SK-N-SH treated with all-trans-retinoic acid at 6 μM for 48 hours (cell line): ENCODE results near the gene BIRC5.

Source experiments
- ATAC-seq: fragments of 200-7000 bp; cut with Tn5 transposase; 3 replicates; pipeline ENCODE4 v1.9.1; 2020; ENCODE audit warnings: mild to moderate bottlenecking, moderate library complexity
- ARNTL ChIP-seq: fragments of 450-650 bp; formaldehyde crosslinking; IDR thresholded peaks from 2 replicates; pipeline ENCODE4 v1.5.0; 2020; ENCODE audit warnings: low read depth, mild to moderate bottlenecking, moderate library complexity, borderline replicate concordance
- BACH2 ChIP-seq: fragments of 250-450 bp; sonication (Bioruptor Pico); IDR thresholded peaks from 2 replicates; pipeline ENCODE4 v1.9.0; 2021; ENCODE audit warnings: mild to moderate bottlenecking, borderline replicate concordance
- CSDC2 ChIP-seq: fragments of 250-450 bp; sonication (Bioruptor Pico); IDR thresholded peaks from 2 replicates; pipeline ENCODE4 v1.5.0; 2020; ENCODE audit warnings: mild to moderate bottlenecking, moderate library complexity
- CSRNP3 ChIP-seq: fragments of 250-450 bp; sonication (Bioruptor Pico); IDR thresholded peaks from 2 replicates; pipeline ENCODE4 v1.5.1; 2021; ENCODE audit warnings: mild to moderate bottlenecking, moderate library complexity
- ESRRG ChIP-seq: fragments of 250-450 bp; sonication (Bioruptor Pico); IDR thresholded peaks from 2 replicates; pipeline ENCODE4 v1.6.1; 2021; ENCODE audit warnings: mild to moderate bottlenecking
- GLIS3 ChIP-seq: fragments of 250-450 bp; sonication (Bioruptor Pico); IDR thresholded peaks from 2 replicates; pipeline ENCODE4 v1.5.0; 2020; ENCODE audit warnings: mild to moderate bottlenecking, moderate library complexity
- ISL1 ChIP-seq: fragments of 250-450 bp; sonication (Bioruptor Pico); IDR thresholded peaks from 2 replicates; pipeline ENCODE4 v2.1.2; 2022; ENCODE audit warnings: mild to moderate bottlenecking, moderate library complexity
- OSR1 ChIP-seq: fragments of 250-450 bp; sonication (Bioruptor Pico); IDR thresholded peaks from 2 replicates; pipeline ENCODE4 v1.8.0; 2022; ENCODE audit warnings: moderate library complexity, mild to moderate bottlenecking, inconsistent platforms
- PATZ1 ChIP-seq: fragments of 250-450 bp; sonication (Bioruptor Pico); IDR thresholded peaks from 2 replicates; pipeline ENCODE4 v1.8.0; 2020; ENCODE audit warnings: mild to moderate bottlenecking, moderate library complexity, borderline replicate concordance
- POU6F1 ChIP-seq: fragments of 250-450 bp; sonication (Bioruptor Pico); IDR thresholded peaks from 2 replicates; pipeline ENCODE4 v1.8.0; 2021; ENCODE audit warnings: low read depth, mild to moderate bottlenecking, moderate library complexity, borderline replicate concordance
- PPARA ChIP-seq: fragments of 250-450 bp; sonication (Bioruptor Pico); IDR thresholded peaks from 2 replicates; pipeline ENCODE4 v1.5.0; 2020; ENCODE audit warnings: mild to moderate bottlenecking, borderline replicate concordance
- RARB ChIP-seq: fragments of 250-450 bp; sonication (Bioruptor Pico); IDR thresholded peaks from 2 replicates; pipeline ENCODE4 v1.8.0; 2021; ENCODE audit warnings: mild to moderate bottlenecking, moderate library complexity
- SNAI2 ChIP-seq: fragments of 250-450 bp; sonication (Bioruptor Pico); IDR thresholded peaks from 2 replicates; pipeline ENCODE4 v1.5.0; 2020; ENCODE audit warnings: mild to moderate bottlenecking, moderate library complexity
- TCF4 ChIP-seq: fragments of 250-450 bp; sonication (Bioruptor Pico); IDR thresholded peaks from 2 replicates; pipeline ENCODE4 v1.8.0; 2021; ENCODE audit warnings: mild to moderate bottlenecking, moderate library complexity, borderline replicate concordance
- TOX ChIP-seq: fragments of 250-450 bp; sonication (Bioruptor Pico); IDR thresholded peaks from 2 replicates; pipeline ENCODE4 v1.8.0; 2021; ENCODE audit warnings: mild to moderate bottlenecking, moderate library complexity, borderline replicate concordance
- TSHZ2 ChIP-seq: fragments of 250-450 bp; sonication (Bioruptor Pico); IDR thresholded peaks from 2 replicates; pipeline ENCODE4 v1.5.0; 2020; ENCODE audit warnings: mild to moderate bottlenecking, moderate library complexity
- ZC3H10 ChIP-seq: fragments of 250-450 bp; sonication (Bioruptor Pico); IDR thresholded peaks from 2 replicates; pipeline ENCODE4 v1.5.1; 2021; ENCODE audit warnings: mild to moderate bottlenecking, moderate library complexity
- ZFP3 ChIP-seq: fragments of 250-450 bp; sonication (Bioruptor Pico); IDR thresholded peaks from 2 replicates; pipeline ENCODE4 v1.5.0; 2020; ENCODE audit warnings: mild to moderate bottlenecking, moderate library complexity
- ZFP30 ChIP-seq: fragments of 450-650 bp; formaldehyde crosslinking; IDR thresholded peaks from 2 replicates; pipeline ENCODE4 v1.5.0; 2022; ENCODE audit warnings: mild to moderate bottlenecking, moderate library complexity
- ZNF565 ChIP-seq: fragments of 450-650 bp; formaldehyde crosslinking; conservative IDR thresholded peaks from 2 replicates; pipeline ENCODE4 v1.5.0; 2020; ENCODE audit warnings: low read depth, mild to moderate bottlenecking, moderate library complexity
- ZNF70 ChIP-seq: fragments of 450-650 bp; formaldehyde crosslinking; IDR thresholded peaks from 2 replicates; pipeline ENCODE4 v1.5.0; 2020; ENCODE audit warnings: mild to moderate bottlenecking, moderate library complexity
- ZNF8 ChIP-seq: fragments of 450-650 bp; formaldehyde crosslinking; IDR thresholded peaks from 2 replicates; pipeline ENCODE4 v1.5.0; 2020; ENCODE audit warnings: mild to moderate bottlenecking, moderate library complexity

BIRC5 gene

DNA sequence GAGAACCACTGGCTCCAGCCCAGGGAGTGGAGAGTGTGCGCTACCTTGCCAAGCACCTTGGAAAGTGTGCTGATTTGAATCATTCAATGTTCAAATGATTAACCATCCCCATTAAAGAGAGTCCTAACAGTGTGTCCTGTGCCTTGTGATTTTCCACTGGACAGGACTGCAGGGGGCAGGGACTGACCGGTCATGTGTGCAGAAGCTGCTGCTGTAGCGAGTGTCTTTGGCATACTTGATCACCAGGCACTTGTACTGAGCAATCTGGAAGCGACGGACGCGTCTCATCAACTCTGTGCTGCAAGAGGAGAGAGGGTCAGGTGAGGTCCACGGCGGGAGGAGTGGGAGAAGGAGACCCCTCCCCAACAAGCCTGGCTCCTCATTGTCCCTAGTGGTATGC lies 29.2 kb upstream of the BIRC5 start:
- no peak for TF ChIP-seq ZFP30 (CRISPR knock-in tag)
- TF ChIP-seq ARNTL (CRISPR knock-in tag): no peak
- no peak for TF ChIP-seq ISL1
- no peak for TF ChIP-seq ZFP3 (CRISPR knock-in tag)
- no peak for ATAC-seq

DNA sequence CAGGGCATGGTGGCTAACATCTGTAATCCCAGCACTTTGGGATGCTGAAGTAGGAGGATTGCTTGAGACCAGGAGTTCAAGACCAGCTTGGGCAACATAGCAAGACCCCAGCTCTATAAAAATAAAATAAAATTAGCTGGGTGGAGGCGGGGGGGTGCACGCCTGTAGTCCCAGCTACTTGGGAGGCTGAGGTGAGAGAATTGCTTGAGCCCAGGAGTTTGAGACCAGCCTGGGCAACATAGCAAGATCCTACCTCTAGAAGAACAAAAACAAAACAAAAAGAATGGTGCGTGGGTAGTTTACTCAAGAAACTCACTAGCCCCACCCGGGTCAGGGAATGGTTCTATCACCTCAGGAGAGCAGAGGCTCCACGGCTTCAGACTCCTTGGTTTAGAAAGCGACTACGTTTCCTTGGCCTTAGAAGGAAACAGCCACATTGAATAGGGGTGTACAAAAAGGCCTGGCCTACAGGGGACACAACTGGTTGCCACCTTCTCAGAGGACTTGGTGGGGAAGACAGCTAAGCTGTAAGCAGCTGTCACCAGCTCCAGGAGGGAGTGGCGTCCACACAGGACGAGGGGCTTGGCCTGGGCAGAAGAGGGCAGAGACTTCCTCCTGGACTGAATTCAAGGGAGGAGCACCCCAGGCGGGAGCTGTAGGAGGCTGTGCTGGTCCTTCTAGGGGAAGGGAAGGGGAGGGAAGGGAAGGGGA lies 27.9 kb upstream of the BIRC5 start:
- ATAC-seq: peak; percentile 37
- no peak for TF ChIP-seq ZNF70 (CRISPR knock-in tag)
- TF ChIP-seq TSHZ2: no peak
- no peak for TF ChIP-seq CSDC2
- TF ChIP-seq PATZ1 (CRISPR knock-in tag): no peak
- TF ChIP-seq CSRNP3 (CRISPR knock-in tag): no peak
- no peak for TF ChIP-seq ZNF8 (CRISPR knock-in tag)
- TF ChIP-seq ESRRG (CRISPR knock-in tag): no peak
- no peak for TF ChIP-seq GLIS3
- no peak for TF ChIP-seq RARB (CRISPR knock-in tag)
- no peak for TF ChIP-seq TCF4
- no peak for TF ChIP-seq ZFP30 (CRISPR knock-in tag)
- no peak for TF ChIP-seq SNAI2
- TF ChIP-seq ARNTL (CRISPR knock-in tag): no peak
- TF ChIP-seq ZC3H10 (CRISPR knock-in tag): no peak
- TF ChIP-seq TOX (CRISPR knock-in tag): no peak
- TF ChIP-seq ISL1: no peak
- no peak for TF ChIP-seq ZFP3 (CRISPR knock-in tag)

GRCh38 chr17:78186692-78187595 lies 27.1 kb upstream of the BIRC5 start, which contains the start of the genes AFMID and TK1:
AFMID (plus strand) TSS chr17:78187362; CDS start chr17:78187371, 9 bp downstream.
TK1 (minus strand) TSS chr17:78187052; CDS start chr17:78186994, 58 bp downstream.
- ATAC-seq: peak; percentile 96
- TF ChIP-seq RARB (CRISPR knock-in tag) (no peak), PATZ1 (CRISPR knock-in tag) (no peak), ZNF565 (peak; percentile 70; the same call in 1 of the 2 replicates), ZNF70 (CRISPR knock-in tag) (0 out of 2 replicates have a peak, but pooled peaks have one; percentile 6)

GRCh38 chr17:78196716-78197115 lies 17.3 kb upstream of the BIRC5 start:
- ATAC-seq: no peak
- TF ChIP-seq PPARA: no peak
- no peak for TF ChIP-seq TOX (CRISPR knock-in tag)
- no peak for TF ChIP-seq ZNF8 (CRISPR knock-in tag)
- TF ChIP-seq BACH2: no peak
- no peak for TF ChIP-seq CSRNP3 (CRISPR knock-in tag)
- no peak for TF ChIP-seq ZFP3 (CRISPR knock-in tag)
- TF ChIP-seq POU6F1: no peak
- TF ChIP-seq ESRRG (CRISPR knock-in tag): no peak
- no peak for TF ChIP-seq RARB (CRISPR knock-in tag)
- TF ChIP-seq OSR1 (CRISPR knock-in tag): no peak
- no peak for TF ChIP-seq ZC3H10 (CRISPR knock-in tag)
- TF ChIP-seq ARNTL (CRISPR knock-in tag): no peak
- TF ChIP-seq ISL1: no peak
- no peak for TF ChIP-seq ZNF70 (CRISPR knock-in tag)
- no peak for TF ChIP-seq TCF4
- no peak for TF ChIP-seq CSDC2
